Stimulated activated CD4-positive, alpha-beta T cell treated with anti-CD3 and anti-CD28 coated beads, Interleukin-15, amount 100 ng/mL, for 24 hours (primary cell): Measurements from ENCODE around the gene FBXW5.

Experiments
- DNase-seq: peaks from one replicate; pipeline ENCODE4 v3.0.0-alpha.2; 2020

FBXW5 gene

DNA sequence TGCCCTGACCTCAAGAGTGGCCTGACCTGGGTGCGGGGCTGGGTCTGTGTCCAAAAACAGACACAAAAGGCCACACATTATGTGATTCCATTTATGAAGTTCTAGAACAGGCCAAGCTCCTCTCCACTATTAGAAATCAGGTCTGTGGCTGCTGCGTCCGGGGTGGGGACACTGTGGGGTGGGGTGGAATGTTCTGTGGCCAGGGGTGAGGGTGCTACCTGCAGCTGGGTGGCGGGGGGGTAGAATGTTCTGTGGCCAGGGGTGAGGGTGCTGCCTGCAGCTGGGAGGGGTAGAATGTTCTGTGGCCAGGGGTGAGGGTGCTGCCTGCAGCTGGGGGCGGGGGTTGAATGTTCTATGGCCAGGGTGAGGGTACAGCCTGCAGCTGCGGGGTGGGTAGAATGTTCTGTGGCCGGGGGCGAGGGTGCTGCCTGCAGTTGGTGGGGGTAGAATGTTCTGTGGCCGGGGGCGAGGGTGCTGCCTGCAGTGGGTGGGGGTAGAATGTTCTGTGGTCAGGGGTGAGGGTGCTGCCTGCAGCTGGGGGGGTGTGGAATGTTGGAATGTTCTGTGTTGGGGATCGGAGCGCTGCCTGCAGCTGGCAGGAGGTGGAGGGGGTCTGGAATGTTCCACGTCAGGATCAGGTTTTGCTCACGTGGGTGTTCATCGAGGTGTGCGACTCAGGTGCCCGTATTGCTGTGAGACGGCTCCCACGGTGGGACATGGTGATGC, 15.8 kb upstream of the FBXW5 start:
- no peak for DNase-seq

DNA sequence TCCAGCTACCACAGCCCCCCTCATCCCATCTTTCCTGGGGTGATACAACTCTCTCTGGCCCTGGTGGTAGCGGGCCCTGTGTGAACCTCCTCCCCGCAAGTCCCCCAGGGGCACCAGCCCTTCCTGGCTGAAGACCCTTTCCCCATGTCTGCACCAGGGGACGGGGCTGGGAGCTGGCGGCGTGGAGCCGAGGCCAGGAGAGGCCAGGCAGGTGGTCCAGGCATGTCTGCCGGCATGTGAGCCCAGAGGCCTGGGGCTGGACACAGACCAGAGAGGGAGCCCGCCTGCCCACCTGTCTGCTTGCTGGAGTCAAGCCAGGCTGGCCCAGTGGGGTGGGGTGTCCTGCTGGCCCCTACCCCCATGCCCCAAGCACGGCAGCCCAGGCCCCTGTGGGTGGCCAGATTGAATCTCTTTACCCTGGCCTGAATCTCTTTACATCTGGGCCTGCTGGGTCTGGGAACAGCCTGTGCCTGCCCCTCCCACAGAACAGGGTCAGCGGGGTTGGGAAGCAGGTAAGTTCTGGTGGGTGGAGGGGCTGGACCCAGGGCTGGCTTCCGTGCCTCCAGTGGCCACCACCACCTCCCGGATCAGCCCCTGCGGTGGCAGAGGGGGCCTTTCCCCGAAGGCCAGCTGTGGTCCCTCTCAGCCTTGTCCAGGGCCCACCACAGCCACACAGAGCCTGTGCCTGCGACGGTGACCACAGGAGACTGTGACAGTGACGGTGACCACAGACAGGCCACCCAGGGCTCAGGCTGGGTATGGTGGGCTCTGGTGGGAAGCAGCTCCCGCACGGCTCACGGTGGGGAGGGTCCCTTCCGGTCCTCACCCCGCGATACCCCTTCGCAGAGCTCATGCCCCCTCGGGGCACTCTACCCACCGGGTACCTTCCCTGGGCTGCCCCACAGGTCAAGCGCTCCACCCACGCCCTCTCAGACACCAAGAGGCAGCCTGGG, 14.6 kb upstream of the FBXW5 start:
- no peak for DNase-seq

GRCh38 chr9:136958473-136958872, 13.9 kb upstream of the FBXW5 start:
- DNase-seq, result no peak

GRCh38 chr9:136957901-136958300, 13.4 kb upstream of the FBXW5 start:
- DNase-seq, result no peak

- DNase-seq, result no peak
Observed at GRCh38 chr9:136957461-136957860, 12.9 kb upstream of the FBXW5 start.

- DNase-seq, result no peak
Observed at GRCh38 chr9:136956604-136957003, 12.1 kb upstream of the FBXW5 start.

GRCh38 chr9:136955943-136956335, 11.4 kb upstream of the FBXW5 start:
- no peak for DNase-seq

DNA sequence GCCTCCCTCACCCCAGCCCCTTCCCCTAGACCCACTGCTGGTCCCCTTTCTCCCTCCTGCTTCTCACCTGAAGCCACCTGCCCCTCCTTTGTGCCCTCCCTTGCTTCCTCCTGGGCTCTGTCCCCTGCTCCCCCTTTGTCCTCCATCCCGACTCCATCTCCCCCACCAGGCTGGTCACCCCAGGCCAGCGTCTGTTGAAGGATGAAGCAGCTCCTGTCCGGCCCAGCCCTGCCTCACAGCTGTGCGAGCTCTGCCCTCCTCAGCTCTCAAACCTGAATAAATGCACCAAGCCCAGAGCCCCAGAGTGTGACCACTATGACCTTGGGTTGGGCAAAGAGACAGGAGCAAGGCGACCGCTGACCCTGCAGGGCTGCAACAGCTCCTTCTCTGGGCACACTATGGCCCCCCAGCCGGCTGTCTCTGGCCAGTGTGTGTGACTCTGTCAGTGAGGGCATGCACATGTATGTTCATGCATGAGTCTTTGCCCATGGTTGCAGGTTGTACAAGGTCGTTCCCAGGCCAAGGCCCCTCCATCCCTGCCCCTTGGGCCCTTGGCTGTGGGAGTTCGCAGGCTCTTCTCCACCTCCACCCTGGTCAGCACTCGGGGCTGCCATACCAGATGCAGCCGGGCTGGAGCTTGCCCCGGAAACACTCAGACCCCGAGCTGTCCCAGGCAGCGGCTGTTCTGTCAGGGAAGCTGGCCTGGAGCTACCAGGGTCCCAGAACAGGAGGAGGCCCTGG, 10.8 kb upstream of the FBXW5 start:
- no peak for DNase-seq

DNA sequence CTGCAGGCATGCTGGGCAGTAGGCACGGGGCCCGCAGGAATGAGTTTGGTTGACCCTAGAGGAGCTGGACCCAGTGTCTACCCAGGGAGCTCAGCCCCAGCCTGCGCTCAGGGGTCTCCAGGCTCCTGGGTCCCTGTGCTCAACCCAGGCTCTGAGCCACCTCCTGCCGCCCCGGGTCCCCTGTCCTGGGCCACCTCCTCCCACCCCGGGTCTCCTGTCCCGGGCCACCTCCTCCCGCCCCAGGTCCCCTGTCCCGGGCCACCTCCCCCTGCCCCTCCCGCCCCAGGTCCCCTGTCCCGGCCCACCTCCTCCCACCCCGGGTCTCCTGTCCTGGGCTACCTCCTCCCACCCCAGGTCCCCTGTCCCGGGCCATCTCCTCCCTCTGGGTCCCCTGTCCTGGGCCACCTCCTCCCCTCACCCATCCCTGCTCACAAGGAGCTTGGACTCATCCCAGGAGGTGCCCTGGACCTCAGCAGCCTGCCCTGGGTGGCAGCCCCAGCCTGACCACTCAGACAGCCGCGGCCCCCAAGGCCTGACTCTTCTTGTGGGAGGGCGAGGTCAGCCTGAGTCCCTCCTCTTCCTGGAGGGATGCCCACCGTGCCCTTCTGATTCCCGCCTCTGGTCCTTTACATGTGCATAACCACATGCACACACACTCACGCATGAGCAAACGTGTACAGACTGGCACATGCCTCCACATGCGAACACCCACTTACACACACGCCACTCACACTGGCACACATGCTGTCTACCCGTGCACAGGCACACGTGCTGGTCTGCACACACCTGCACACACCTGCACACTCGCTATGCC, 9.9 kb upstream of the FBXW5 start:
- no peak for DNase-seq

GRCh38 chr9:136953771-136954269, 9.3 kb upstream of the FBXW5 start:
- no peak for DNase-seq

GRCh38 chr9:136952876-136953770, 8.6 kb upstream of the FBXW5 start:
- no peak for DNase-seq

- no peak for DNase-seq
Observed at GRCh38 chr9:136952321-136952850, 7.8 kb upstream of the FBXW5 start.

- DNase-seq, result no peak
Observed at GRCh38 chr9:136951541-136952320, 7.2 kb upstream of the FBXW5 start, which contains the start of gene LCN12. LCN12 (plus strand) TSS chr9:136952273; CDS start chr9:136952328, 55 bp downstream.

- no peak for DNase-seq
Observed at GRCh38 chr9:136950656-136951276, 6.2 kb upstream of the FBXW5 start.

DNA sequence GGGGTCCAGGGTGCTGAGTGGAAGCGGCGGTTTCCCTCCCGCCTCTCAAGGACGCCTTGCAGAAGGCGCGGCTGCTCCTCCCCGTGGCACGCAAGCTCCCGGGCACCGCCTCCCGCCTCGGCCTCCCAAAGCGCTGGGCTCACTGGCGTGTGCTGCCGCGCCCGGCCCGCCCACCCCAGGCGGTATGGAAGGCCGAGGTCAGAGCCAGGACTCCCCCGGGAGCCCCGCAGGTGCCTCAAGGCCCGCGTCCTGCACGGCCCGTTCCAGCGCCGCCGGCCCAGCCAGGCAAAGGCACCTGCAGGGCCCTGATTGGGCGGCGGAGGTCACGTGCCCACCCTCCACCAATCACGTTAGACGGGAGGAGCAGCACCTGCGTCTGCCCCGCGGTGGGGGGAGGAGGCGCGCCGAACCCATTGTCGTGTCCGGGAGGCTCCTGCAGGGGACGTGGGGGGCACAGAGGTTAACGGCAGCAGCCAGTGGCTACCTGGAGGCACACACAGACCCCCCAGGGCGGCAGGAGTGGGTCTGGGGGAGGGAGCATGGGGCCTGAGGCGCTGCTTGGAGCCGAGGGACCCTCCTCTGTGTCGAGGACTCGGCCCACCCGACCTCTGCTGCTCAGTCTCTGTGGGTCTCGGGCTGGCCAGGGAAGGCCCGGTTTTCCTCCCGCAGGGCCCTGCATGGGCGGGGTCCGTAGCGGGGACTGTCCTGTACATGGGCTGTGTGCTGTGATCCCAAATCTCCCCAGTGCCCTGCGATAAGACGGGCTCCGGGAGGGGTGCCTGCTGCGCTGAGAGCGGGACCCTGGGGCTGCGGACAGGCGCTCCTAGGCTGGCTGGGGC, 5.5 kb upstream of the FBXW5 start:
- DNase-seq, result peak; percentile 98

DNA sequence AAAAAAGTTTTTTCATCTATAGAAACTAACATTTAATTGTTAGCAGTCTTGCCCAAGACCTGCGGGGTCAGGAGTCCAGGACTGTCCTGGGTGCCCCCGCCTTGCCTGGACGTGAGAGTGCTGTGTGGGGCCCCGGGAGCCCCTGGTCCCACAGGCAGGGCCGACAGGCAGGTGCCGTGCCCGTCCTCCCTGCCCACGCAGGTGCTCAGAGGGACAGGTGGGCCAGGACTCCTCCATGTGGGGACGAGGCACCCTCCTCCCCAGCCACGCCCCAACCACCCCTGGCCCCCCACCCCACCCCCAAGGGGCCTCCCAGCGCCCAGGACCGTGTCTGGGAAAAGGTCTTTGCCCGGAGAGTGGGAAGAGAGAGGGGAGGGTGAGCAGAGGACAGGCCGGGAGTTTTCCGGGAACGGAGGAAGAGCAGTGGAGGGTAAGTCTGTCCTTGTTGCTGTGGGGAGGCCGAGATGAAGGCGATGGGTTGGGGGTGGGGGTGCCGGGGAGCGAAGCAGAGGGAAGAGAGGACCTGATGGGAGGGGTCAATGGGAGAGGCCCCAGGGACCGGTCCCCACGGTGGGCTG, 4.8 kb upstream of the FBXW5 start:
- peak; percentile 31 for DNase-seq

DNA sequence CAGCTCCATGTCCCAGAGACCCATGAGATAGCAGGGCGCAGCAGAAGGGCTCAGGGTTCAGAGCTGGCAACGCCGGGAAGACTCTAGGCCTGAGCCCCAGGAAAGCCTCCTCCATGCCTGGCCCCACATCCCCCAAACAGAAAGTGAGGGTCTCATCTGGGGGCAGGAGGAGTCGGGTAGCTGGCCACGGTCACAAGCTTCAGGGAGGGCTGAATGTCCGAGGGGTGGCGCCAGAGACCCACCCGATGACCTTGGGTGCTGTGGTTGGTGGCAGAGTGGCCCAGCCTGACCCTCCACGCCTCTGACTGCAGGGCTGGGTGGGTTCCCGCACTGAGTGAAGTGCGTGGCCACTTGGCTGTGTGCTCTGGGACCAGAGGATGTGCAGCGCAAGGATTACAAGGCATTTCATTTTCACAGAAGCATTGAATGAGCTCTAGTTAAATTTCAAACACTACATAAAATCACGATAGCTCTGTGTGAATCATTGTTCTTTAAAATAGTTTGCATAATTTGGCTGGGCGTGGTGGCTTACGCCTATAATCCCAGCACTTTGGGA, 3.5 kb upstream of the FBXW5 start:
- DNase-seq, result no peak
